ENCODE data around the gene KLF16.

Gene KLF16

GRCh38 chr19:1868971-1869370, 5.6 kb upstream of the KLF16 start:
- Mint-ChIP-seq H3K4me1 (peaks cover 15 to 44% of the 10 kb centered on the region in 2 donors), H3K36me3 (peaks cover 18 to 21% of the 10 kb centered on the region in 2 donors), H3K4me3 (no peak overlapping the region), H3K27ac (no peak overlapping the region), H3K27me3 (no peaks in the 10 kb centered on the region), H3K9me3 (no peaks in the 10 kb centered on the region)
- no peak for ATAC-seq (replicated peaks)
- no peak for DNase-seq

- H3K27me3 Mint-ChIP-seq: no peaks in the 10 kb centered on the region
- DNase-seq (no peak), ATAC-seq (replicated peaks) (no peak)
- H3K36me3 Mint-ChIP-seq: peaks cover 11 to 13% of the 10 kb centered on the region in 2 donors
- H3K4me1 Mint-ChIP-seq: peaks cover 12 to 31% of the 10 kb centered on the region in 2 donors
- H3K4me3 Mint-ChIP-seq: no peak overlapping the region
- no peaks in the 10 kb centered on the region for H3K9me3 Mint-ChIP-seq
- H3K27ac Mint-ChIP-seq: no peak overlapping the region
Measured at GRCh38 chr19:1867349-1867724, 4.0 kb upstream of the KLF16 start.

- DNase-seq (no peak), ATAC-seq (replicated peaks) (no peak)
- Mint-ChIP-seq H3K36me3 (peaks cover 12 to 15% of the 10 kb centered on the region in 2 donors), H3K4me3 (no peak overlapping the region), H3K4me1 (peaks cover 14 to 35% of the 10 kb centered on the region in 2 donors), H3K27me3 (no peaks in the 10 kb centered on the region), H3K9me3 (no peaks in the 10 kb centered on the region), H3K27ac (peak overlapping the region; percentile 88)
Measured at GRCh38 chr19:1866693-1867348, 3.4 kb upstream of the KLF16 start.

GRCh38 chr19:1865172-1866010, 2.0 kb upstream of the KLF16 start:
- DNase-seq (no peak), ATAC-seq (replicated peaks) (no peak)
- peaks cover 13 to 14% of the 10 kb centered on the region in 2 donors for H3K36me3 Mint-ChIP-seq
- H3K27ac Mint-ChIP-seq: peak overlapping the region; percentile 97
- peaks cover 21 to 45% of the 10 kb centered on the region in 2 donors for H3K4me1 Mint-ChIP-seq
- no peaks in the 10 kb centered on the region for H3K27me3 Mint-ChIP-seq
- no peaks in the 10 kb centered on the region for H3K9me3 Mint-ChIP-seq
- peak overlapping the region; percentile 84 to 93 for H3K4me3 Mint-ChIP-seq

- ATAC-seq (replicated peaks) (peak; percentile 54 to 55), DNase-seq (peak; percentile 75)
- no peaks in the 10 kb centered on the region for H3K9me3 Mint-ChIP-seq
- peak overlapping the region; percentile 84 to 93 for H3K4me3 Mint-ChIP-seq
- H3K27me3 Mint-ChIP-seq: no peaks in the 10 kb centered on the region
- H3K4me1 Mint-ChIP-seq: peaks cover 21 to 48% of the 10 kb centered on the region in 2 donors
- H3K27ac Mint-ChIP-seq: peak overlapping the region; percentile 97
- H3K36me3 Mint-ChIP-seq: peaks cover 11% of the 10 kb centered on the region in 2 donors
Measured at GRCh38 chr19:1864480-1865171, 1.2 kb upstream of the KLF16 start.

GRCh38 chr19:1863638-1864479, 480 bp upstream of the KLF16 start:
- Mint-ChIP-seq H3K4me1 (peaks cover 28 to 55% of the 10 kb centered on the region in 2 donors), H3K27me3 (no peaks in the 10 kb centered on the region), H3K27ac (peak overlapping the region; percentile 97), H3K36me3 (peaks cover 10 to 11% of the 10 kb centered on the region in 2 donors), H3K4me3 (peak overlapping the region; percentile 84 to 93), H3K9me3 (no peaks in the 10 kb centered on the region)
- DNase-seq: peak; percentile 90
- peak; percentile 69 to 73 for ATAC-seq (replicated peaks)

GRCh38 chr19:1862424-1863327, 703 bp downstream of the KLF16 start:
- ATAC-seq (replicated peaks) (peak; percentile 1 to 3), DNase-seq (no peak)
- Mint-ChIP-seq H3K36me3 (peaks cover 8 to 9% of the 10 kb centered on the region in 2 donors), H3K27ac (peak overlapping the region; percentile 98), H3K4me3 (peak overlapping the region; percentile 97 to 99), H3K9me3 (no peaks in the 10 kb centered on the region), H3K4me1 (peaks cover 33 to 67% of the 10 kb centered on the region in 2 donors), H3K27me3 (no peaks in the 10 kb centered on the region)

- H3K4me1 Mint-ChIP-seq: peaks cover 34 to 68% of the 10 kb centered on the region in 2 donors
- H3K36me3 Mint-ChIP-seq: peaks cover 6 to 9% of the 10 kb centered on the region in 2 donors
- ATAC-seq (replicated peaks) (no peak), DNase-seq (no peak)
- peak overlapping the region; percentile 98 for H3K27ac Mint-ChIP-seq
- H3K4me3 Mint-ChIP-seq: peak overlapping the region; percentile 97 to 99
- no peaks in the 10 kb centered on the region for H3K27me3 Mint-ChIP-seq
- H3K9me3 Mint-ChIP-seq: no peaks in the 10 kb centered on the region
Measured at GRCh38 chr19:1862068-1862423, 1.3 kb downstream of the KLF16 start.

GRCh38 chr19:1861599-1862031, 1.8 kb downstream of the KLF16 start:
- Mint-ChIP-seq H3K9me3 (no peaks in the 10 kb centered on the region), H3K36me3 (peaks cover 6 to 9% of the 10 kb centered on the region in 2 donors), H3K4me3 (peak overlapping the region; percentile 97 to 99), H3K4me1 (peaks cover 30 to 66% of the 10 kb centered on the region in 2 donors), H3K27ac (peak overlapping the region; percentile 98), H3K27me3 (no peaks in the 10 kb centered on the region)
- ATAC-seq (replicated peaks): no peak
- DNase-seq: no peak

- Mint-ChIP-seq H3K27ac (peak overlapping the region; percentile 44), H3K9me3 (no peaks in the 10 kb centered on the region)
Measured at GRCh38 chr19:1860821-1861598, 2.4 kb downstream of the KLF16 start.

GRCh38 chr19:1860042-1860775, 3.2 kb downstream of the KLF16 start:
- DNase-seq (no peak), ATAC-seq (replicated peaks) (no peak)
- Mint-ChIP-seq H3K4me1 (peaks cover 32 to 71% of the 10 kb centered on the region in 2 donors), H3K4me3 (peak overlapping the region in 1 of 2 donors; percentile 97), H3K27me3 (no peaks in the 10 kb centered on the region), H3K27ac (no peak overlapping the region), H3K9me3 (no peaks in the 10 kb centered on the region), H3K36me3 (peaks cover 6 to 9% of the 10 kb centered on the region in 2 donors)

More at GRCh38 chr19:1860821-1861598, 2.4 kb downstream of the KLF16 start:
- Mint-ChIP-seq H3K4me1 (peaks cover 34 to 72% of the 10 kb centered on the region in 2 donors), H3K27me3 (no peaks in the 10 kb centered on the region), H3K36me3 (peaks cover 6 to 9% of the 10 kb centered on the region in 2 donors), H3K4me3 (peak overlapping the region; percentile 97 to 99)
- ATAC-seq (replicated peaks) (no peak), DNase-seq (no peak)

- DNase-seq (no peak), ATAC-seq (replicated peaks) (no peak)
- Mint-ChIP-seq H3K27ac (peak overlapping the region; percentile 56), H3K9me3 (no peaks in the 10 kb centered on the region), H3K36me3 (peaks cover 9% of the 10 kb centered on the region in 2 donors), H3K4me3 (peak overlapping the region; percentile 33 to 44), H3K27me3 (no peaks in the 10 kb centered on the region), H3K4me1 (peaks cover 37 to 76% of the 10 kb centered on the region in 2 donors)
Measured at GRCh38 chr19:1859331-1859781, 4.0 kb downstream of the KLF16 start.
